Neural cell (in vitro differentiated cells): Measurements from ENCODE around the gene EDRF1. TPM values are rescaled to one million over a fixed set of nuclear protein-coding genes. Genes with fewer than 3 reads are reported as not detected.

Experiments used
- H2AFZ ChIP-seq: fragments of 200-600, 300-800 bp; sonication (generic), shearing (Covaris generic); 2 replicates; pipeline ENCODE4 v1.6.0; 2014; ENCODE audit warnings: low read depth, mild to moderate bottlenecking, antibody characterized with exemption, low read length, moderate library complexity
- H3F3A ChIP-seq: fragments of 200-600 bp; shearing (Covaris generic); 2 replicates; pipeline ENCODE4 v1.6.1; 2016; ENCODE audit warnings: mild to moderate bottlenecking, moderate library complexity, mixed read lengths, antibody characterized with exemption, low read length; ENCODE audit not compliant: insufficient read depth, poor library complexity, severe bottlenecking
- H3K27ac ChIP-seq: fragments of 200-600, 300-800 bp; sonication (generic), shearing (Covaris generic); 2 replicates; pipeline ENCODE4 v1.5.1; 2014; ENCODE audit warnings: mild to moderate bottlenecking, low read length, moderate library complexity
- H3K27me3 ChIP-seq: fragments of 300-800, 200-600 bp; sonication (generic), shearing (Covaris generic); 2 replicates; pipeline ENCODE4 v1.6.0; 2014; ENCODE audit warnings: mild to moderate bottlenecking, low read depth, low read length, moderate library complexity; ENCODE audit not compliant: insufficient read depth
- H3K36me3 ChIP-seq: fragments of 300-800, 200-600 bp; sonication (generic), shearing (Covaris generic); 2 replicates; pipeline ENCODE4 v1.5.1; 2014; ENCODE audit warnings: mild to moderate bottlenecking, antibody characterized with exemption, low read length, moderate library complexity; ENCODE audit not compliant: insufficient read depth
- H3K4me2 ChIP-seq: fragments of 300-800, 200-600 bp; sonication (generic), shearing (Covaris generic); 2 replicates; pipeline ENCODE4 v1.6.0; 2014; ENCODE audit warnings: mild to moderate bottlenecking, low read length
- H3K4me3 ChIP-seq: fragments of 300-800, 200-600 bp; sonication (generic), shearing (Covaris generic); 2 replicates; pipeline ENCODE4 v1.5.1; 2014; ENCODE audit warnings: mild to moderate bottlenecking, low read length, moderate library complexity
- H3K79me2 ChIP-seq: fragments of 200-600 bp; shearing (Covaris generic); replicated peaks from 2 replicates; pipeline ENCODE4 v1.6.0; 2014; ENCODE audit warnings: mild to moderate bottlenecking, low read length, moderate library complexity; ENCODE audit not compliant: insufficient read depth
- H3K9ac ChIP-seq: fragments of 300-800, 200-600 bp; sonication (generic), shearing (Covaris generic); 2 replicates; pipeline ENCODE4 v1.6.1; 2016; ENCODE audit warnings: mild to moderate bottlenecking, low read length, mixed read lengths
- H3K9me2 ChIP-seq: fragments of 200-600 bp; shearing (Covaris generic); 2 replicates; pipeline ENCODE4 v1.6.1; 2016; ENCODE audit warnings: mild to moderate bottlenecking, low read length, mixed read lengths; ENCODE audit not compliant: insufficient read depth
- H3K9me3 ChIP-seq: fragments of 200-600, 300-800 bp; sonication (generic), shearing (Covaris generic); 2 replicates; pipeline ENCODE4 v1.6.1; 2016; ENCODE audit warnings: mild to moderate bottlenecking, mixed run types, low read length, moderate library complexity, mixed read lengths
- H4K20me1 ChIP-seq: fragments of 200-600 bp; shearing (Covaris generic); 2 replicates; pipeline ENCODE4 v1.6.1; 2016; ENCODE audit warnings: mild to moderate bottlenecking, mixed run types; ENCODE audit not compliant: insufficient read depth
- EP300 ChIP-seq: fragments of 450-650 bp; conservative IDR thresholded peaks from 2 replicates; pipeline ENCODE4 v1.6.1; 2014; ENCODE audit warnings: antibody characterized with exemption, mild to moderate bottlenecking, moderate library complexity; ENCODE audit not compliant: poor library complexity, severe bottlenecking
- EZH2 ChIP-seq: fragments of 200-600, 300-800 bp; shearing (Covaris generic), sonication (generic); IDR thresholded peaks from 2 replicates; pipeline ENCODE4 v1.6.1; 2014; ENCODE audit warnings: antibody characterized with exemption, low read length, borderline replicate concordance, mild to moderate bottlenecking; ENCODE audit not compliant: insufficient read depth, poor library complexity, severe bottlenecking
- MXI1 ChIP-seq: fragments of 450-650 bp; conservative IDR thresholded peaks from 2 replicates; pipeline ENCODE4 v1.6.1; 2014; ENCODE audit warnings: antibody characterized with exemption, mild to moderate bottlenecking; ENCODE audit not compliant: poor library complexity, severe bottlenecking
- POLR2AphosphoS5 ChIP-seq: IDR thresholded peaks from 2 replicates; pipeline ENCODE4 v1.6.1; 2012
- RAD21 ChIP-seq: fragments of 450-650 bp; conservative IDR thresholded peaks from 2 replicates; pipeline ENCODE4 v1.6.1; 2014; ENCODE audit warnings: antibody characterized with exemption, mild to moderate bottlenecking, moderate library complexity
- SMC3 ChIP-seq: fragments of 450-650 bp; conservative IDR thresholded peaks from 2 replicates; pipeline ENCODE4 v1.6.1; 2014; ENCODE audit warnings: antibody characterized with exemption, mild to moderate bottlenecking, moderate library complexity; ENCODE audit not compliant: poor library complexity
- TAF1 ChIP-seq: IDR thresholded peaks from 2 replicates; pipeline ENCODE4 v1.6.1; 2012; ENCODE audit warnings: low read depth
- polyA plus RNA-seq: library from polyadenylated mRNA; depleted of rRNA; stranded (reverse); fragments of >200 nt; gene quantifications from 2 replicates; pipeline ENCODE4 v1.2.3, GENCODE V29; 2014
- TF ChIP-seq, protein P1 (sequence below): IDR thresholded peaks from 2 replicates; pipeline ENCODE4 v1.6.1; 2012; ENCODE audit warnings: borderline replicate concordance
- TF ChIP-seq, protein P2 (sequence below): fragments of 450-650 bp; IDR thresholded peaks from 2 replicates; pipeline ENCODE4 v1.5.1; 2014; ENCODE audit warnings: antibody characterized with exemption, mild to moderate bottlenecking, moderate library complexity; ENCODE audit not compliant: poor library complexity, severe bottlenecking

The EDRF1 gene
- polyA plus RNA-seq, 1 donor from 2014 or later: 54.1 TPM

DNA sequence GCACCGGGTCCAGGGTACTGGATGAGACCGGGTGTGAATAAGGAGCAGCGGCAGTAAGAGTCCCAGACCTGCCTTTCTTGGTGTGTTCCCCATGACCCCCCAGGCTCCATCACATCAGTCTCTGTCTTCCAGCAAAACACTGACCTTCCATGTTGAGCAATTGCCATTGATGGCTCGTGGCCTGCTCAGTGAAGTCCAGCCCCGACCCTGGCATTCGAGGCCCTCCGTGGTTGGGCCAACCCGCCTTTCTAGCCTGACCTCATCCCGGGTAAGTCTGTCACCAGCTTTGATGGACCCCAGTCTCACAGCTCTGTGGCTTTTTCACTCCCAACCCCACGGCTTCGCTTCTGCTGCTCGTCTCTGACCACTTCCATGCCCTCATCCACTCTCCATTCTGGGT is 49.7 kb downstream of the EDRF1 start:
- no peak for TF ChIP-seq RAD21
- TF ChIP-seq EP300: no peak
- no peak for TF ChIP-seq POLR2AphosphoS5
- TF ChIP-seq, protein P1, sequence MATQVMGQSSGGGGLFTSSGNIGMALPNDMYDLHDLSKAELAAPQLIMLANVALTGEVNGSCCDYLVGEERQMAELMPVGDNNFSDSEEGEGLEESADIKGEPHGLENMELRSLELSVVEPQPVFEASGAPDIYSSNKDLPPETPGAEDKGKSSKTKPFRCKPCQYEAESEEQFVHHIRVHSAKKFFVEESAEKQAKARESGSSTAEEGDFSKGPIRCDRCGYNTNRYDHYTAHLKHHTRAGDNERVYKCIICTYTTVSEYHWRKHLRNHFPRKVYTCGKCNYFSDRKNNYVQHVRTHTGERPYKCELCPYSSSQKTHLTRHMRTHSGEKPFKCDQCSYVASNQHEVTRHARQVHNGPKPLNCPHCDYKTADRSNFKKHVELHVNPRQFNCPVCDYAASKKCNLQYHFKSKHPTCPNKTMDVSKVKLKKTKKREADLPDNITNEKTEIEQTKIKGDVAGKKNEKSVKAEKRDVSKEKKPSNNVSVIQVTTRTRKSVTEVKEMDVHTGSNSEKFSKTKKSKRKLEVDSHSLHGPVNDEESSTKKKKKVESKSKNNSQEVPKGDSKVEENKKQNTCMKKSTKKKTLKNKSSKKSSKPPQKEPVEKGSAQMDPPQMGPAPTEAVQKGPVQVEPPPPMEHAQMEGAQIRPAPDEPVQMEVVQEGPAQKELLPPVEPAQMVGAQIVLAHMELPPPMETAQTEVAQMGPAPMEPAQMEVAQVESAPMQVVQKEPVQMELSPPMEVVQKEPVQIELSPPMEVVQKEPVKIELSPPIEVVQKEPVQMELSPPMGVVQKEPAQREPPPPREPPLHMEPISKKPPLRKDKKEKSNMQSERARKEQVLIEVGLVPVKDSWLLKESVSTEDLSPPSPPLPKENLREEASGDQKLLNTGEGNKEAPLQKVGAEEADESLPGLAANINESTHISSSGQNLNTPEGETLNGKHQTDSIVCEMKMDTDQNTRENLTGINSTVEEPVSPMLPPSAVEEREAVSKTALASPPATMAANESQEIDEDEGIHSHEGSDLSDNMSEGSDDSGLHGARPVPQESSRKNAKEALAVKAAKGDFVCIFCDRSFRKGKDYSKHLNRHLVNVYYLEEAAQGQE: no peak
- TF ChIP-seq TAF1: no peak
- TF ChIP-seq, protein P2, sequence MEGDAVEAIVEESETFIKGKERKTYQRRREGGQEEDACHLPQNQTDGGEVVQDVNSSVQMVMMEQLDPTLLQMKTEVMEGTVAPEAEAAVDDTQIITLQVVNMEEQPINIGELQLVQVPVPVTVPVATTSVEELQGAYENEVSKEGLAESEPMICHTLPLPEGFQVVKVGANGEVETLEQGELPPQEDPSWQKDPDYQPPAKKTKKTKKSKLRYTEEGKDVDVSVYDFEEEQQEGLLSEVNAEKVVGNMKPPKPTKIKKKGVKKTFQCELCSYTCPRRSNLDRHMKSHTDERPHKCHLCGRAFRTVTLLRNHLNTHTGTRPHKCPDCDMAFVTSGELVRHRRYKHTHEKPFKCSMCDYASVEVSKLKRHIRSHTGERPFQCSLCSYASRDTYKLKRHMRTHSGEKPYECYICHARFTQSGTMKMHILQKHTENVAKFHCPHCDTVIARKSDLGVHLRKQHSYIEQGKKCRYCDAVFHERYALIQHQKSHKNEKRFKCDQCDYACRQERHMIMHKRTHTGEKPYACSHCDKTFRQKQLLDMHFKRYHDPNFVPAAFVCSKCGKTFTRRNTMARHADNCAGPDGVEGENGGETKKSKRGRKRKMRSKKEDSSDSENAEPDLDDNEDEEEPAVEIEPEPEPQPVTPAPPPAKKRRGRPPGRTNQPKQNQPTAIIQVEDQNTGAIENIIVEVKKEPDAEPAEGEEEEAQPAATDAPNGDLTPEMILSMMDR: no peak
- no peak for TF ChIP-seq EZH2
- TF ChIP-seq MXI1: no peak
- no peak for TF ChIP-seq SMC3
- Histone ChIP-seq H4K20me1 (no peaks in the 10 kb centered on the region), H3K36me3 (peaks cover 10% of the 10 kb centered on the region), H3K4me3 (no peak overlapping the region), H3K4me2 (no peak overlapping the region), H3K79me2 (no peaks in the 10 kb centered on the region), H3K9ac (no peak overlapping the region), H3K27ac (no peak overlapping the region), H3K9me2 (no peaks in the 10 kb centered on the region), H3K9me3 (no peaks in the 10 kb centered on the region), H3F3A (no peaks in the 10 kb centered on the region), H2AFZ (no peak overlapping the region), H3K27me3 (no peaks in the 10 kb centered on the region)

DNA sequence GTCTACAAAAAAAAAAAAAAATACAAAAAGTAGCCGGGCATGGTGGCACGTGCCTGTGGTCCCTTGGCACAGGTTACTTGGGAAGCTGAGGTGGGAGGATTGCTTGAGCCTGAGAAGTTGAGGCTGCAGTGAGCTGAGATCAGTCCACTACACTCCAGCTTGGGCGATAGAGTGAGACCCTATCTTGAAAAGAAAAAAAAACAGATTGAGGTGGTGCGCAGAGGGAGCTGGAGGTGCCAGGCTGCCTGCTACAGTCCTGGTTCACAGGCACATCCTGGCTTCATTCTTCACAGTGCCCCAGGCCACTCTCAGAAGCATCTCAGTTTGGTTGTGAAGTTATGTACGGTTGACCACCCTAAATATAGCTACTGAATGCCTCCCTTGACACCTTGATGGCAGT is 51.3 kb downstream of the EDRF1 start:
- TF ChIP-seq MXI1: no peak
- no peak for TF ChIP-seq RAD21
- TF ChIP-seq EP300: no peak
- TF ChIP-seq, protein P2: no peak
- TF ChIP-seq, protein P1: no peak
- no peak for TF ChIP-seq TAF1
- TF ChIP-seq EZH2: no peak
- TF ChIP-seq POLR2AphosphoS5: no peak
- no peak for TF ChIP-seq SMC3
- Histone ChIP-seq H3K36me3 (no peaks in the 10 kb centered on the region), H3K9me2 (no peaks in the 10 kb centered on the region), H2AFZ (no peak overlapping the region), H3K27me3 (no peaks in the 10 kb centered on the region), H3K9me3 (no peaks in the 10 kb centered on the region), H3K9ac (no peak overlapping the region), H3F3A (no peaks in the 10 kb centered on the region), H3K79me2 (no peaks in the 10 kb centered on the region), H3K4me2 (no peak overlapping the region), H3K27ac (no peak overlapping the region), H4K20me1 (no peaks in the 10 kb centered on the region), H3K4me3 (no peak overlapping the region)
